ENCODE measurements around the gene ZNF469. TPM values are rescaled to one million over a fixed set of nuclear protein-coding genes. Genes with fewer than 3 reads are reported as not detected.

ZNF469 gene
- total and polyA plus RNA-seq, 3 donors from 2014 or later = 0.98 to 2.8 (median 2.2) TPM

DNA sequence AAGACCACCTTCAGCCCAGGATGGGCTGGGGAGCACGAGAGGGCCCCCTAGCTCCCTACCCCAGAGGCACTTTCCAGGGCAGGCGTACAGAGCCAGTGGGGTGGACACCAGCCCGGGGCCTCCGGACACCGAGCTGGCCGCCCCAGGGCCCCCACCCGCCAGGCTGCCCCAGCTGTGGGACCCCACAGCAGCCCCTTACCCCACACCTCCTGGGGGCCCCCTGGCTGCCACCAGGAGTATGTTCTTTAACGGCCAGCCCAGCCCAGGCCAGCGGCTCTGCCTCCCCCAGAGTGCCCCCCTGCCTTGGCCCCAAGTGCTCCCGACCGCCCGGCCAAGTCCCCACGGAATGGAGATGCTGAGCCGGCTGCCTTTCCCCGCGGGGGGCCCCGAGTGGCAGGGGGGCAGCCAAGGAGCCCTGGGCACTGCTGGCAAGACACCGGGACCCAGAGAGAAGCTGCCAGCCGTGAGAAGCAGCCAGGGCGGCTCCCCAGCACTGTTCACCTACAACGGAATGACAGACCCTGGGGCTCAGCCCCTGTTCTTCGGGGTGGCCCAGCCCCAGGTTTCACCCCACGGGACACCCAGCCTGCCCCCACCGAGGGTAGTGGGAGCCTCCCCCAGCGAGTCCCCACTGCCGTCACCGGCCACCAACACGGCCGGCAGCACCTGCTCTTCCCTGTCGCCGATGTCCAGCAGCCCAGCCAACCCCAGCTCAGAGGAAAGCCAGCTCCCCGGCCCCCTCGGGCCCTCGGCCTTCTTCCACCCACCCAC is 46.0 kb downstream of the ZNF469 start:
- DNase-seq = no peak
- Histone ChIP-seq H3K9me3 (no peaks in the 10 kb centered on the region), H3K27ac (no peak overlapping the region), H3K4me1 (peaks cover 5% of the 10 kb centered on the region), H3K4me3 (no peak overlapping the region), H3K27me3 (no peaks in the 10 kb centered on the region), H3K36me3 (ENCODE audit: low read depth, missing control alignments) (no peaks in the 10 kb centered on the region)
- intact Hi-C loops (cut with DNase I; ENCODE audit: low total_unique reads) = no loop called here
- TF ChIP-seq, protein P1, sequence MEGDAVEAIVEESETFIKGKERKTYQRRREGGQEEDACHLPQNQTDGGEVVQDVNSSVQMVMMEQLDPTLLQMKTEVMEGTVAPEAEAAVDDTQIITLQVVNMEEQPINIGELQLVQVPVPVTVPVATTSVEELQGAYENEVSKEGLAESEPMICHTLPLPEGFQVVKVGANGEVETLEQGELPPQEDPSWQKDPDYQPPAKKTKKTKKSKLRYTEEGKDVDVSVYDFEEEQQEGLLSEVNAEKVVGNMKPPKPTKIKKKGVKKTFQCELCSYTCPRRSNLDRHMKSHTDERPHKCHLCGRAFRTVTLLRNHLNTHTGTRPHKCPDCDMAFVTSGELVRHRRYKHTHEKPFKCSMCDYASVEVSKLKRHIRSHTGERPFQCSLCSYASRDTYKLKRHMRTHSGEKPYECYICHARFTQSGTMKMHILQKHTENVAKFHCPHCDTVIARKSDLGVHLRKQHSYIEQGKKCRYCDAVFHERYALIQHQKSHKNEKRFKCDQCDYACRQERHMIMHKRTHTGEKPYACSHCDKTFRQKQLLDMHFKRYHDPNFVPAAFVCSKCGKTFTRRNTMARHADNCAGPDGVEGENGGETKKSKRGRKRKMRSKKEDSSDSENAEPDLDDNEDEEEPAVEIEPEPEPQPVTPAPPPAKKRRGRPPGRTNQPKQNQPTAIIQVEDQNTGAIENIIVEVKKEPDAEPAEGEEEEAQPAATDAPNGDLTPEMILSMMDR (IDR thresholded peaks at IDR 0.05) = no peak
- TF ChIP-seq POLR2A (IDR thresholded peaks at IDR 0.05) = no peak
- 83 to 94% methylated on average over 17 to 30 of the region's 34 CpGs for WGBS, 2 donors

DNA sequence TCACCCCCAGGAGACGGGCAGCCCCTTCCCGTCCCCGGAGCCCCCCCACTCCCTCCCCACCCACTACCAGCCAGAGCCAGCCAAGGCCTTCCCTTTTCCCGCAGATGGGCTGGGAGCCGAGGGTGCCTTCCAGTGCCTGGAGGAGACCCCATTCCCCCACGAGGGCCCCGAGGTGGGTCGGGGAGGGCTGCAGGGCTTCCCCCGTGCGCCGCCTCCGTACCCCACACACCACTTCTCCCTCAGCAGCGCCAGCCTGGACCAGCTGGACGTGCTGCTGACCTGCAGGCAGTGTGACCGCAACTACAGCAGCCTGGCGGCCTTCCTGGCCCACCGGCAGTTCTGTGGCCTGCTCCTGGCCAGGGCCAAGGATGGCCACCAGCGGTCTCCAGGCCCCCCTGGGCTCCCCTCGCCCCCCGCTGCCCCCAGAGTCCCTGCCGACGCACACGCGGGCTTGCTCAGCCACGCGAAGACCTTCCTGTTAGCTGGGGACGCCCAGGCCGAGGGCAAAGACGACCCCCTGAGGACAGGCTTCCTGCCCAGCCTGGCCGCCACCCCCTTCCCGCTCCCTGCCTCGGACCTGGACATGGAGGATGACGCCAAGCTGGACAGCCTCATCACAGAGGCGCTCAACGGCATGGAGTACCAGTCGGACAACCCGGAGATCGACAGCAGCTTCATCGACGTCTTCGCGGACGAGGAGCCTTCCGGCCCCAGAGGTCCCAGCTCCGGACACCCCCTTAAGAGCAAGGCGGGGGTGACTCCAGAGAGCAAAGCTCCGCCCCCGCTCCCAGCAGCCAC is 46.8 kb downstream of the ZNF469 start:
- TF ChIP-seq, protein P1 (IDR thresholded peaks at IDR 0.05) = no peak
- no peak for TF ChIP-seq POLR2A (IDR thresholded peaks at IDR 0.05)
- Histone ChIP-seq H3K36me3 (ENCODE audit: low read depth, missing control alignments) (no peaks in the 10 kb centered on the region), H3K27me3 (no peaks in the 10 kb centered on the region), H3K4me3 (peak overlapping the region; percentile 44), H3K27ac (no peak overlapping the region), H3K9me3 (no peaks in the 10 kb centered on the region), H3K4me1 (peaks cover 4% of the 10 kb centered on the region)
- intact Hi-C loops (cut with DNase I; ENCODE audit: low total_unique reads) = no loop called here
- no peak for DNase-seq
- 43 to 71% methylated on average over 3 to 46 of the region's 48 CpGs for WGBS, 2 donors

DNA sequence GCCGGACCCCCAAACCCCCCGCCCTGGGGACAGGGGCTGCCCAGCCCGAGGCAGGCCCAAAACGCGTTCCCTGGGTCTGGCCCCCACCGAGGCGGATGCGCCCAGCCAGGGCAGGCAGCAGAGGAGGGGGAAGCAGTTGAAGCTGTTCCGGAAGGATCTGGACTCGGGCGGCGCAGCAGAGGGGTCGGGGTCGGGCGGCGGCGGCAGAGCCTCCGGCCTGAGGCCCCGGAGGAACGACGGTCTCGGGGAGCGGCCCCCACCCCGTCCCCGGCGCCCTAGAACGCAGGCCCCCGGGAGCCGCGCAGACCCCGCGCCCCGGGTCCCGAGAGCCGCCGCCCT is 47.4 kb downstream of the ZNF469 start:
- WGBS, 2 donors = 42% methylated on average over 13 of the region's 36 CpGs; no CpG with 5 or more reads in 1 of the 2 donors
- Histone ChIP-seq H3K4me3 (peak overlapping the region; percentile 44), H3K27me3 (no peaks in the 10 kb centered on the region), H3K27ac (peak overlapping the region in 1 of 2 donors; percentile 30), H3K4me1 (no peaks in the 10 kb centered on the region), H3K9me3 (no peaks in the 10 kb centered on the region), H3K36me3 (ENCODE audit: low read depth, missing control alignments) (no peaks in the 10 kb centered on the region)
- TF ChIP-seq, protein P1 (IDR thresholded peaks at IDR 0.05) = no peak
- no peak for TF ChIP-seq POLR2A (IDR thresholded peaks at IDR 0.05)
- intact Hi-C loops (cut with DNase I; ENCODE audit: low total_unique reads) = no loop called here
- no peak for DNase-seq

DNA sequence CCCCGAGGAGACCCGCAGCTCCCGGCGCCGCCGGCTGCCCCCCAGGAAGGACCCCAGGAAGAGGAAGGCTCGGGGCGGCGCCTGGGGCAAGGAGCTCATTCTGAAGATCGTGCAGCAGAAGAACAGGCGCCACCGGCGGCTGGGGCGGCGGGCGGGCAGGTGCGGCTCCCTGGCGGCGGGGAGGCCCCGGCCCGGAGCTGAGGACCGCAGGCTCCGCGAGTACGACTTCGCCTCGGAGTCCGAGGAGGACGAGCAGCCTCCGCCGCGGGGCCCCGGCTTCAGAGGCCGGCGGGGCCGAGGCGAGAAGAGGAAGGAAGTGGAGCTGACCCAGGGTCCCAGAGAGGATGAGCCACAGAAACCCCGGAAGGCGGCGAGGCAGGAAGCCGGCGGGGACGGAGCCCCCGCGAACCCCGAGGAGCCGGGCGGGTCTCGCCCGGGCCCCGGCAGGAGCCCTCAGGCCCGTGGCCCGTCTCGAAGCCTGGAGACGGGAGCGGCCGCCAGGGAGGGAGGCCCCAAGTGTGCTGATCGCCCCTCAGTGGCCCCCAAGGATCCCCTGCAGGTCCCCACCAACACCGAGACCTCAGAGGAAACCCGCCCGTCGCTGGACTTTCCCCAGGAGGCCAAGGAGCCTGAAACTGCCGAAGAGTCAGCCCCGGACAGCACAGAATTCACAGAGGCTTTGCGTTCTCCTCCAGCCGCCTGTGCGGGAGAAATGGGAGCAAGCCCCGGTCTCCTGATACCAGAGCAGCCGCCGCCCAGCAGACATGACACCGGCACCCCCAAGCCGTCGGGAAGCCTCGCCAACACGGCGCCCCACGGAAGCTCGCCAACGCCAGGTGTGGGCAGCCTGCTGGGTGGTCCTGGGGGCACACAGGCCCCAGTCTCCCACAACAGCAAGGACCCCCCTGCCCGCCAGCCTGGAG is 48.0 kb downstream of the ZNF469 start:
- H3K27me3 ChIP-seq = no peaks in the 10 kb centered on the region
- DNase-seq = no peak
- peak overlapping the region in 1 of 2 donors; percentile 30 for H3K27ac ChIP-seq
- TF ChIP-seq, protein P1 (IDR thresholded peaks at IDR 0.05) = no peak
- TF ChIP-seq POLR2A (IDR thresholded peaks at IDR 0.05) = no peak
- H3K9me3 ChIP-seq = no peaks in the 10 kb centered on the region
- WGBS, 2 donors = 41% methylated on average over 67 of the region's 80 CpGs; no CpG with 5 or more reads in 1 of the 2 donors
- intact Hi-C loops (cut with DNase I; ENCODE audit: low total_unique reads) = no loop called here
- no peaks in the 10 kb centered on the region for H3K4me1 ChIP-seq
- H3K4me3 ChIP-seq = peak overlapping the region; percentile 44
- no peaks in the 10 kb centered on the region for H3K36me3 ChIP-seq (ENCODE audit: low read depth, missing control alignments)

All from testis (tissue), 3 donors.